Activated CD4-positive, alpha-beta T cell treated with anti-CD3 and anti-CD28 coated beads, Interleukin-2, amount 50 U/mL, for 16 hours (primary cell): Measurements from ENCODE around the gene MTNR1A.

Experiments used
- DNase-seq: peaks from one replicate; pipeline ENCODE4 v3.0.0-alpha.2; 2020

The MTNR1A gene

GRCh38 chr4:186485561-186486062 lies 69.8 kb downstream of the MTNR1A start:
- DNase-seq, result no peak

- DNase-seq, result no peak
These were observed 70.2 kb downstream of the MTNR1A start for GRCh38 chr4:186485150-186485549.

GRCh38 chr4:186483656-186484055 lies 71.7 kb downstream of the MTNR1A start:
- DNase-seq, result no peak
